Chondrocyte (in vitro differentiated cells): ENCODE measurements around the gene ROBO2. TPM values are rescaled to one million over a fixed set of nuclear protein-coding genes. Genes with fewer than 3 reads are reported as not detected.

Experiments used
- DNase-seq: peaks from one replicate; pipeline ENCODE4 v3.0.0; 2021; ENCODE audit warnings: mixed read lengths, low spot score
- H3K27ac Mint-ChIP-seq: one replicate; pipeline ENCODE4 v1.8.0; 2021; ENCODE audit warnings: mild to moderate bottlenecking, moderate library complexity, mixed read lengths; ENCODE audit not compliant: unreplicated experiment
- H3K27me3 Mint-ChIP-seq: 2 replicates; pipeline ENCODE4 v1.8.0; 2021; ENCODE audit warnings: low read depth, mixed read lengths
- H3K36me3 Mint-ChIP-seq: 2 replicates; pipeline ENCODE4 v1.8.0; 2021; ENCODE audit warnings: low read depth, mixed read lengths
- H3K4me1 Mint-ChIP-seq: 2 replicates; pipeline ENCODE4 v1.8.0; 2021; ENCODE audit warnings: low read depth, mild to moderate bottlenecking, mixed read lengths
- H3K4me3 Mint-ChIP-seq: one replicate; pipeline ENCODE4 v1.8.0; 2021; ENCODE audit warnings: mild to moderate bottlenecking, moderate library complexity, mixed read lengths; ENCODE audit not compliant: unreplicated experiment
- H3K9me3 Mint-ChIP-seq: 2 replicates; pipeline ENCODE4 v1.8.0; 2021; ENCODE audit warnings: low read depth, mixed read lengths
- total RNA-seq: library from RNA; stranded (reverse); gene quantifications from 3 replicates; pipeline ENCODE4 v1.2.1, GENCODE V29; 2021
- TF ChIP-seq, protein P1 (sequence below): fragments of 200-600 bp; sonication (generic); IDR thresholded peaks from 2 replicates; pipeline ENCODE4 v1.5.0; 2021; ENCODE audit warnings: antibody characterized with exemption, mild to moderate bottlenecking, moderate library complexity

Gene ROBO2
- total RNA-seq, 1 donor from 2014 or later = 1.7 TPM

DNA sequence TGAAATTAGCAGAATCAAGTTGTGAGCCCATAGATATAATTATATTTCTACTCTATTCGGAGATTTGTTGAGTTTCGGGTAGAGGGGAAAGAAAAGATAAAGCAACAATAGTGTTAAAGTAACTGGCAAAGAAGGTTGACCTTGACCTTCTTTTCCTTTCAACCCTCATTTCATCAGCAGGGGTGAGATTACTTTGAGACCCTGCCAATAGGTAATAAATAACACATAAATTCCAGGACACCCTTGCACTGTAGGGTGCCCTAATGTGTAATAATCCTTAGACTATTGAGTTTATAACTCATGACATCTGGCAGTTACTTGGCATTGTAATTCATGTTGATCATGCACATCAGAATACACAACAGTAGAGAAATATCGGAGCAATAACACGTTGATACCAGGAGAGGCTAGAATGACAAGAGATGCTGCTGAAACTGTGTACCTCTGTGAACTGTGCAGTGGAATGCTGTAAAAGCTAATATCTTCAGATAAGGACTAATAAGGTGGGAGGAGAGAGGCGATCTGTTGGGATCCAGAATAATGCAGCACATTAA, 426.7 kb downstream of the ROBO2 start:
- Mint-ChIP-seq H3K4me3 (no peak overlapping the region), H3K4me1 (peaks cover 18% of the 10 kb centered on the region), H3K27ac (no peak overlapping the region), H3K27me3 (no peaks in the 10 kb centered on the region), H3K36me3 (no peaks in the 10 kb centered on the region), H3K9me3 (peaks cover 5% of the 10 kb centered on the region)
- DNase-seq = no peak
- TF ChIP-seq, protein P1, sequence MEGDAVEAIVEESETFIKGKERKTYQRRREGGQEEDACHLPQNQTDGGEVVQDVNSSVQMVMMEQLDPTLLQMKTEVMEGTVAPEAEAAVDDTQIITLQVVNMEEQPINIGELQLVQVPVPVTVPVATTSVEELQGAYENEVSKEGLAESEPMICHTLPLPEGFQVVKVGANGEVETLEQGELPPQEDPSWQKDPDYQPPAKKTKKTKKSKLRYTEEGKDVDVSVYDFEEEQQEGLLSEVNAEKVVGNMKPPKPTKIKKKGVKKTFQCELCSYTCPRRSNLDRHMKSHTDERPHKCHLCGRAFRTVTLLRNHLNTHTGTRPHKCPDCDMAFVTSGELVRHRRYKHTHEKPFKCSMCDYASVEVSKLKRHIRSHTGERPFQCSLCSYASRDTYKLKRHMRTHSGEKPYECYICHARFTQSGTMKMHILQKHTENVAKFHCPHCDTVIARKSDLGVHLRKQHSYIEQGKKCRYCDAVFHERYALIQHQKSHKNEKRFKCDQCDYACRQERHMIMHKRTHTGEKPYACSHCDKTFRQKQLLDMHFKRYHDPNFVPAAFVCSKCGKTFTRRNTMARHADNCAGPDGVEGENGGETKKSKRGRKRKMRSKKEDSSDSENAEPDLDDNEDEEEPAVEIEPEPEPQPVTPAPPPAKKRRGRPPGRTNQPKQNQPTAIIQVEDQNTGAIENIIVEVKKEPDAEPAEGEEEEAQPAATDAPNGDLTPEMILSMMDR = no peak

DNA sequence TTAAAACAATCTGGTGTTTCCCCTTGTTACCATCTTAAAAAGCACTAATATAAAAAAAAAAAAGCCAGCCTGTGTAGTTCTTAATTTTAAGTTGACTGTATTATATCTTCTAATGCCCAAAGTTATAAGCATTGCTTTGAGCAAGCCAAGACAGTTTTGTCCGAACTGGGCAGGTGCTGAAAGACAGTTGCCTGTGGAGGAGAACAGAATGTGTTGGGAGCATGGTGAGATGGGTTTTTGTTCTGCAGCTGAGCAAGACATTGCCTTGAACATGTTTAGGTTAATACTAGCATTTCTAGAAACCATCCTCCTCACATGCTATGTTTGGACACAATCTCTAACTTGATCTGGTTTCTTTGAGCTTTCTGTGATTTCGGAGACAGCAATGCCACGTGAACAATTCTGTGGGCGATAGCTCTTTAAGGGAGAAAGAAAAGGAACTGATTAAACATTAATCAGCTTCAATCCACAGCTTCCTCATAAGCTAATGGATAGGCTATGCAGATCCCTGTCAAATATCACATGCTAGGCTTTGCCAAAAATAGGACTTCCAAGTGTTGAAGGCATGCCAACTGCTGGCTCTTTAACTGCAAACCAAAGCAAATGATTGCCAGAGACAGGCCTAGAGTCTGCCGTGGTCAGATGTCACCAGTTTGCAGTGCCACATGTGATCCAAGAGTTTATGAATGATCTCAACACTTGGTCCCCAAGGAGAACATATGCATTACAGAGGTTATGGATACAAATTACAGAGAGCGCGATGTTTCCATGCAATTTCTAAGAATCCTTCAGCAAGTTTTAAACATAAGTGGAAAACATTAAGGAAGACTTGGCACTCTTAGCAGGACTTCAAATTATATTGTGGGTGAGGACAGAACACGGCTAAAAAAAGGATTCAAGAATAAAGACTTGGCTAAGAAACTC, 428.1 kb downstream of the ROBO2 start:
- Mint-ChIP-seq H3K4me1 (peaks cover 18% of the 10 kb centered on the region), H3K9me3 (peaks cover 5% of the 10 kb centered on the region), H3K36me3 (no peaks in the 10 kb centered on the region), H3K27ac (peak overlapping the region; percentile 55), H3K4me3 (no peak overlapping the region), H3K27me3 (no peaks in the 10 kb centered on the region)
- no peak for DNase-seq
- TF ChIP-seq, protein P1 = no peak

DNA sequence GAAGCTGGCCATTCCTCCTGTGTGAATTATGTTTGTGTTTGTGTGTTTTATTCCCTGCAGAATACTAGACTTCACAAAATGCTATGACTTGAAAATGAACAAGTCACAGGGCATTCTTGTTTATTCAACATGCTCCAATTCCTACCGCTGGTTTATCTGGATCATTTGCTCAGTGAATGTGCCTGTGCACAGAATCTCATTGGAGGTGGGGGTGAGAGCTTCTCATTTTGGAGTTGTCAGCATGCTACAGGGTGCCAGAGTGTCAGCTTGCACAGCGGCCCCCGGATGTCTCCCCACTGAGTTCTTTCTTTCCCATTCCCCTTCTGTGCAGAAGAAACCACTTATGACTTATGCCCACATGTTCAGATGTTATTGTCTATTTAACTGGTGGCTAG, 428.7 kb downstream of the ROBO2 start:
- TF ChIP-seq, protein P1 = no peak
- Mint-ChIP-seq H3K36me3 (no peaks in the 10 kb centered on the region), H3K4me1 (peaks cover 18% of the 10 kb centered on the region), H3K9me3 (peaks cover 5% of the 10 kb centered on the region), H3K27me3 (no peaks in the 10 kb centered on the region), H3K27ac (peak overlapping the region; percentile 28), H3K4me3 (no peak overlapping the region)
- no peak for DNase-seq

DNA sequence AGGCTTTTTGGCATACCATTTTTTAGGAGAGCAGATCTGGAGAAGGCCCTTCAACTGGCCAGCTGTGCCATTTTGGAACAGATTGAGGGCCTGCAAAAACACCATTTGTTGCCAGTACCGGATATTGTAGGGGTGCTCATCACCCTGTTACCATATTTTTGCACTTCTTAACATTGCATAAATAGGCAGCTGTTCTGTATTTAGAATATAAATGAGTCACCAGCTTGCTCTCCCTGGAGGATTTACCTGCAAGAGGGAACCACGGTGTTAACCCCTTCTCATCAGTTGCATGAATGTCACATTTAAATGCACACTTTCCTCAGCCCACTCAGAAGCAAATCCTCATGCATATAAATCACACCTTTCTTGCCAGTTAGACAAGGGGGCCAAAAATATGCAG, 435.6 kb downstream of the ROBO2 start:
- no peak for DNase-seq
- H3K9me3 Mint-ChIP-seq = peaks cover 9% of the 10 kb centered on the region
- peaks cover 2% of the 10 kb centered on the region for H3K36me3 Mint-ChIP-seq
- TF ChIP-seq, protein P1 = no peak
- H3K27me3 Mint-ChIP-seq = no peaks in the 10 kb centered on the region
- H3K4me3 Mint-ChIP-seq = no peak overlapping the region
- H3K27ac Mint-ChIP-seq = no peak overlapping the region
- H3K4me1 Mint-ChIP-seq = no peaks in the 10 kb centered on the region

DNA sequence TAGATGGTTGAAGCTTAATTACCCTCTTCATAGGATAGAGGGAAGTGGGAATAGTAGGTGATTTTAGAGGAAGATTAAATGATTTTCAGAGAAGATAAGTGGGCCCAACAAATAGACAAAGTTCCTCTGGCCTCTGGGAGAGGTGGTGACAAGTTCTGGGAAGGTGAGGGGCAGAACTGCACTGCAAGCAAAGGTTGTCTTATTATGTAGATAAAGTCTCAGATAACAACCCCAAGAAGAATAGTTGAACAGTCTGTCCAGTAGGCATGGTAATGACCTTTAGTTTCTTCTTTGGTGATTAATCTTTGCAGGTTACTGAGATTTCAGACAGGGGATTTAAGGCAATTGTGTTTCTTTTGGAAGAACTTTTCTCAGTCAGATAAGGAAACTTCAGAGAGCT, 439.1 kb downstream of the ROBO2 start:
- Mint-ChIP-seq H3K4me3 (no peak overlapping the region), H3K36me3 (peaks cover 2% of the 10 kb centered on the region), H3K9me3 (peaks cover 9% of the 10 kb centered on the region), H3K27me3 (no peaks in the 10 kb centered on the region), H3K4me1 (no peaks in the 10 kb centered on the region), H3K27ac (no peak overlapping the region)
- DNase-seq = no peak
- TF ChIP-seq, protein P1 = no peak
